Thyroid gland (tissue), 4 donors: Measurements from ENCODE around the gene WAPL.

ENCODE experiments used
- CTCF ChIP-seq, 6 experiments: fragments of 200-600 bp in 3 of 6; fragments of 450-650 bp in 3 of 6; sonication (generic) in 3 of 6; IDR thresholded peaks; one replicate each; pipeline ENCODE4 v1.5.1; 2016 to 2019; ENCODE audit warnings: antibody characterized with exemption in 6 of 6, mild to moderate bottlenecking in 2 of 6, inconsistent platforms in 1 of 6, moderate library complexity in 1 of 6
- POLR2A ChIP-seq, 2 donors: fragments of 450-650 bp; IDR thresholded peaks; one replicate each; pipeline ENCODE4 v1.6.1; 2017; ENCODE audit warnings: antibody characterized with exemption in 2 of 2, mild to moderate bottlenecking in 2 of 2, moderate library complexity in 1 of 2

- no peak for TF ChIP-seq CTCF (IDR thresholded peaks at IDR 0.05)
- no peak for TF ChIP-seq POLR2A (IDR thresholded peaks at IDR 0.05)
Measured at GRCh38 chr10:86399514-86399878, 122.1 kb downstream of the WAPL start.
